ENCODE data around the gene CREB5. TPM values are rescaled to one million over a fixed set of nuclear protein-coding genes. Genes with fewer than 3 reads are reported as not detected.

CREB5 gene
- total and polyA plus RNA-seq, 2 of the 13 experiments (the other 11 are each of a cell fraction or from before 2014, with no cell fraction given), result 0.38 to 0.71 TPM

DNA sequence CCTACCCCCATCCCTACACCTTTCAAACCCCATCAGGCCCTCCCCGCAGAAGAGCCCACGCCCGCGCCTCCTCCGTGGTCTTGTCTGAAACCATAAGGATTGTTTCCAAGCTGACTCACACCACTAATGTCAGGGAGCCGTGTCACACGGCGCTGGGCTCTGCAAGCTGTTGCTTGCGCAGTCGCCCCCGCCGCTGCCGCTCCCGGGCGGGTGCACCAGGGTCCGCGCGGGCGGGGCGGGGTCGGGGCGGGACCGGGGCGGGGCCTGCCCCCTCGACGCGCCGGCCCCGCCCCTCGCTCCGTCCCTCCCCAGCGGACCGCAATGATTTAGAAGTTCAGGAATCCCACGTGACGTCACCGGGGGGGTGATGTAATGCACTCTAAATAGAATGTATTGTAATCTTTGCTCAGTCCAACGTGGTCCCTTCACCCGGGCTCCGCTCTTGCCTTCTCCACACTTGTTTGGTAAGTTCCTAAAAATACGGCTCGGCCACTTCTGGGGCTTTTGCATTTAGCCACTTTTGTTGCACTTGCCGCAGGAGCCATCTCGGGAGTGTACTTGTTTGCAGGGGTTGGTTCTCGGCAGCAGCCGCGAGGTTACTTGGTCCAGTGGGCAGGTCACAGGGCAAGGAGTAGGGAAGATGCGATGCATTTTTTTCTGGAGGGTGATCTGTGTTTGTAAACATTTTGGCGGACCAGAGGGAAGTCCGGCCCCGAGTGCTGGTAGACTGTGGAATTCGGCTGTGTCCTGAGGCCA is 3.2 kb upstream of the CREB5 start (continued):
- TF ChIP-seq MLXIP (CRISPR knock-in tag; IDR thresholded peaks at IDR 0.05; ENCODE audit: borderline replicate concordance) (no peak), MXD4 (CRISPR knock-in tag; IDR thresholded peaks at IDR 0.05) (no peak), ZNF337 (CRISPR knock-in tag; IDR thresholded peaks at IDR 0.05; ENCODE audit: borderline replicate concordance, low read depth) (no peak), PHF5A (CRISPR knock-in tag; IDR thresholded peaks at IDR 0.05; ENCODE audit: low read depth, unreplicated experiment) (no peak), ZSCAN31 (CRISPR knock-in tag; IDR thresholded peaks at IDR 0.05; ENCODE audit: low read depth) (no peak), ATF7 (IDR thresholded peaks at IDR 0.05) (peak; percentile 75), ATF7 (CRISPR knock-in tag; IDR thresholded peaks at IDR 0.05) (no peak), CREB1 (IDR thresholded peaks at IDR 0.05) (peak; percentile 97), CREB1 (CRISPR knock-in tag; IDR thresholded peaks at IDR 0.05) (peak; percentile 68), ZNF264 (CRISPR knock-in tag; IDR thresholded peaks at IDR 0.05) (no peak), ZNF766 (CRISPR knock-in tag; IDR thresholded peaks at IDR 0.05; ENCODE audit: borderline replicate concordance) (no peak), PITX1 (CRISPR knock-in tag; IDR thresholded peaks at IDR 0.05) (no peak), ADNP (CRISPR knock-in tag; IDR thresholded peaks at IDR 0.05) (no peak), JUN (CRISPR knock-in tag; IDR thresholded peaks at IDR 0.05) (no peak), RFXAP (CRISPR knock-in tag; IDR thresholded peaks at IDR 0.05; ENCODE audit: borderline replicate concordance) (no peak), KLF12 (CRISPR knock-in tag; IDR thresholded peaks at IDR 0.05; ENCODE audit: borderline replicate concordance) (no peak), FOSL2 (CRISPR knock-in tag; IDR thresholded peaks at IDR 0.05) (0 out of 2 replicates have a peak, but pooled peaks have one; percentile 26), ZBTB1 (CRISPR knock-in tag; IDR thresholded peaks at IDR 0.05; ENCODE audit: borderline replicate concordance) (no peak), E2F5 (CRISPR knock-in tag; conservative IDR thresholded peaks at IDR 0.05) (no peak), MAFF (IDR thresholded peaks at IDR 0.05; ENCODE audit: low read depth, low read length) (no peak), ZNF101 (CRISPR knock-in tag; IDR thresholded peaks at IDR 0.05; ENCODE audit: borderline replicate concordance, low read depth) (no peak), TCF12 (IDR thresholded peaks at IDR 0.05) (no peak), TCF12 (CRISPR knock-in tag; IDR thresholded peaks at IDR 0.05) (no peak), MEF2D (CRISPR knock-in tag; IDR thresholded peaks at IDR 0.05) (no peak), JARID2 (CRISPR knock-in tag; IDR thresholded peaks at IDR 0.05; ENCODE audit: insufficient replicate concordance) (no peak), SRF (IDR thresholded peaks at IDR 0.05; ENCODE audit: low read depth, low read length) (no peak)
- TF ChIP-seq, protein P1, sequence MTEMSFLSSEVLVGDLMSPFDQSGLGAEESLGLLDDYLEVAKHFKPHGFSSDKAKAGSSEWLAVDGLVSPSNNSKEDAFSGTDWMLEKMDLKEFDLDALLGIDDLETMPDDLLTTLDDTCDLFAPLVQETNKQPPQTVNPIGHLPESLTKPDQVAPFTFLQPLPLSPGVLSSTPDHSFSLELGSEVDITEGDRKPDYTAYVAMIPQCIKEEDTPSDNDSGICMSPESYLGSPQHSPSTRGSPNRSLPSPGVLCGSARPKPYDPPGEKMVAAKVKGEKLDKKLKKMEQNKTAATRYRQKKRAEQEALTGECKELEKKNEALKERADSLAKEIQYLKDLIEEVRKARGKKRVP (CRISPR knock-in tag; IDR thresholded peaks at IDR 0.05), result 0 out of 4 replicates have a peak, but pooled peaks of 1 of the 2 experiments have one; percentile 21
